ENCODE results near the gene SCLT1.

DNA sequence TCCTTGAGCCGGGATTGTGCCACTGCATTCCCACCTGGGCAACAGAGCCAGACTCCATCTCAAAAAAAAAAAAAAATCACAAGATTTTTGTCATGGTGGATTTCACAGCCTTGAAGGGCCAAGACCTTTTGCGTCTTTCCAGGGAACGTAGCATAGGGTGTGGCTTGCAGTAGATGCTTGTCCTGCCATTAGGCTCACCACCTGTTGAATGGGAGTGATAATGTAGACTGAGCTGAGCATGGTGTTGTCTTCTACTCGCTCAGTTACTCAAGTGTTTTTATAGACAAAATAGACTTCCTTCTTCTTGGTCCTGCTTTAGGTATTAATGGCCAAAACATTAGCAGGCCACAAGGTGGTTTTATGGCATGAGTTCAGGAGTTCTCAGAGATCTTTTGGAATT lies 243.1 kb downstream of the SCLT1 start:
- TF ChIP-seq JUND (IDR thresholded peaks at IDR 0.05) = no peak
- TF ChIP-seq, protein P1, sequence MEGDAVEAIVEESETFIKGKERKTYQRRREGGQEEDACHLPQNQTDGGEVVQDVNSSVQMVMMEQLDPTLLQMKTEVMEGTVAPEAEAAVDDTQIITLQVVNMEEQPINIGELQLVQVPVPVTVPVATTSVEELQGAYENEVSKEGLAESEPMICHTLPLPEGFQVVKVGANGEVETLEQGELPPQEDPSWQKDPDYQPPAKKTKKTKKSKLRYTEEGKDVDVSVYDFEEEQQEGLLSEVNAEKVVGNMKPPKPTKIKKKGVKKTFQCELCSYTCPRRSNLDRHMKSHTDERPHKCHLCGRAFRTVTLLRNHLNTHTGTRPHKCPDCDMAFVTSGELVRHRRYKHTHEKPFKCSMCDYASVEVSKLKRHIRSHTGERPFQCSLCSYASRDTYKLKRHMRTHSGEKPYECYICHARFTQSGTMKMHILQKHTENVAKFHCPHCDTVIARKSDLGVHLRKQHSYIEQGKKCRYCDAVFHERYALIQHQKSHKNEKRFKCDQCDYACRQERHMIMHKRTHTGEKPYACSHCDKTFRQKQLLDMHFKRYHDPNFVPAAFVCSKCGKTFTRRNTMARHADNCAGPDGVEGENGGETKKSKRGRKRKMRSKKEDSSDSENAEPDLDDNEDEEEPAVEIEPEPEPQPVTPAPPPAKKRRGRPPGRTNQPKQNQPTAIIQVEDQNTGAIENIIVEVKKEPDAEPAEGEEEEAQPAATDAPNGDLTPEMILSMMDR (IDR thresholded peaks at IDR 0.05) = no peak
- TF ChIP-seq MAX (IDR thresholded peaks at IDR 0.05; ENCODE audit: low read depth) = no peak
- no peak for TF ChIP-seq TAF1 (IDR thresholded peaks at IDR 0.05; ENCODE audit: borderline replicate concordance, low read depth, low read length)
- TF ChIP-seq, protein P2, sequence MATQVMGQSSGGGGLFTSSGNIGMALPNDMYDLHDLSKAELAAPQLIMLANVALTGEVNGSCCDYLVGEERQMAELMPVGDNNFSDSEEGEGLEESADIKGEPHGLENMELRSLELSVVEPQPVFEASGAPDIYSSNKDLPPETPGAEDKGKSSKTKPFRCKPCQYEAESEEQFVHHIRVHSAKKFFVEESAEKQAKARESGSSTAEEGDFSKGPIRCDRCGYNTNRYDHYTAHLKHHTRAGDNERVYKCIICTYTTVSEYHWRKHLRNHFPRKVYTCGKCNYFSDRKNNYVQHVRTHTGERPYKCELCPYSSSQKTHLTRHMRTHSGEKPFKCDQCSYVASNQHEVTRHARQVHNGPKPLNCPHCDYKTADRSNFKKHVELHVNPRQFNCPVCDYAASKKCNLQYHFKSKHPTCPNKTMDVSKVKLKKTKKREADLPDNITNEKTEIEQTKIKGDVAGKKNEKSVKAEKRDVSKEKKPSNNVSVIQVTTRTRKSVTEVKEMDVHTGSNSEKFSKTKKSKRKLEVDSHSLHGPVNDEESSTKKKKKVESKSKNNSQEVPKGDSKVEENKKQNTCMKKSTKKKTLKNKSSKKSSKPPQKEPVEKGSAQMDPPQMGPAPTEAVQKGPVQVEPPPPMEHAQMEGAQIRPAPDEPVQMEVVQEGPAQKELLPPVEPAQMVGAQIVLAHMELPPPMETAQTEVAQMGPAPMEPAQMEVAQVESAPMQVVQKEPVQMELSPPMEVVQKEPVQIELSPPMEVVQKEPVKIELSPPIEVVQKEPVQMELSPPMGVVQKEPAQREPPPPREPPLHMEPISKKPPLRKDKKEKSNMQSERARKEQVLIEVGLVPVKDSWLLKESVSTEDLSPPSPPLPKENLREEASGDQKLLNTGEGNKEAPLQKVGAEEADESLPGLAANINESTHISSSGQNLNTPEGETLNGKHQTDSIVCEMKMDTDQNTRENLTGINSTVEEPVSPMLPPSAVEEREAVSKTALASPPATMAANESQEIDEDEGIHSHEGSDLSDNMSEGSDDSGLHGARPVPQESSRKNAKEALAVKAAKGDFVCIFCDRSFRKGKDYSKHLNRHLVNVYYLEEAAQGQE (IDR thresholded peaks at IDR 0.05; ENCODE audit: low read depth, low read length) = no peak
- no peak for TF ChIP-seq NRF1 (IDR thresholded peaks at IDR 0.05; ENCODE audit: low read depth, low read length)
- TF ChIP-seq EP300 (IDR thresholded peaks at IDR 0.05; ENCODE audit: borderline replicate concordance in 1 of 2, low read depth in 1 of 2, low read length in 1 of 2) = no peak
- no peak for TF ChIP-seq TCF12 (IDR thresholded peaks at IDR 0.05)
- TF ChIP-seq EZH2phosphoT487 (IDR thresholded peaks at IDR 0.05; ENCODE audit: borderline replicate concordance, low read depth) = no peak
- TF ChIP-seq RAD21 (IDR thresholded peaks at IDR 0.05; ENCODE audit: low read length) = no peak
- TF ChIP-seq POLR2AphosphoS5 (IDR thresholded peaks at IDR 0.05; ENCODE audit: low read depth, low read length) = no peak
- no peak for TF ChIP-seq NFIC (IDR thresholded peaks at IDR 0.05; ENCODE audit: borderline replicate concordance)
